BLaER1 (cell line): ENCODE measurements around the gene AMIGO3.
A peak's percentile ranks its signal among the peaks of the same experiment; 100 is the strongest.

Experiments
- H3K27ac ChIP-seq: shearing (Covaris generic); formaldehyde crosslinking; 2 replicates; pipeline ENCODE4 v1.8.1; 2022
- H3K27me3 ChIP-seq: shearing (Covaris generic); formaldehyde crosslinking; 2 replicates; pipeline ENCODE4 v1.8.1; 2022
- H3K36me3 ChIP-seq: shearing (Covaris generic); formaldehyde crosslinking; 2 replicates; pipeline ENCODE4 v1.8.1; 2022
- H3K4me1 ChIP-seq: shearing (Covaris generic); formaldehyde crosslinking; 2 replicates; pipeline ENCODE4 v1.8.1; 2022
- H3K4me2 ChIP-seq: shearing (Covaris generic); formaldehyde crosslinking; 2 replicates; pipeline ENCODE4 v1.8.1; 2022
- H3K4me3 ChIP-seq: shearing (Covaris generic); formaldehyde crosslinking; 2 replicates; pipeline ENCODE4 v1.8.1; 2022
- H3K9ac ChIP-seq: shearing (Covaris generic); formaldehyde crosslinking; 2 replicates; pipeline ENCODE4 v1.8.1; 2022
- H3K9me3 ChIP-seq: shearing (Covaris generic); formaldehyde crosslinking; 2 replicates; pipeline ENCODE4 v1.8.1; 2022
- H4K20me1 ChIP-seq: shearing (Covaris generic); formaldehyde crosslinking; 2 replicates; pipeline ENCODE4 v1.8.1; 2022
- Cebpa-rat ChIP-seq: shearing (Covaris generic); IDR thresholded peaks from 2 replicates; pipeline ENCODE4 v1.8.1; 2022

The AMIGO3 gene

DNA sequence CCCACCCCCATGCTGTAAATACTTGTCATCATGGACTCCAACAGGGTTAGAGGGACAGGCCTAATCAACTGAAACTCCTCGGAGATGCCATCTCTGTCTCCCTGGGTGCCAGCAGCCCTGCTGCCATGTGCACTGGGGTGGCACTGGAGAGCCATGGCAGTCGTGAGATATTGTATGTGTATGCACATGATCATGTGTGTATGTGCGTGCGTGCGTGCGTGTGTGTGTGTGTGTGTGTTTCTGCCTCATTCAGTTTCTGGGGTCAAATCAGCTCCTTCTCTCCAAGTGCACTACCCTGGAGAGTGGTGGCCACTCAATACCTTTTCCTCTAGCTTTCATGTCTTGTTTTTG is 48.6 kb downstream of the AMIGO3 start:
- peaks cover 6% of the 10 kb centered on the region; the same call in 1 of the 2 replicates for H3K36me3 ChIP-seq
- peak overlapping the region; percentile 33; the same call in 1 of the 2 replicates for H3K9ac ChIP-seq
- H3K9me3 ChIP-seq = no peaks in the 10 kb centered on the region
- no peak overlapping the region for H3K4me3 ChIP-seq
- peaks cover 55% of the 10 kb centered on the region for H3K4me1 ChIP-seq
- TF ChIP-seq Cebpa-rat = no peak
- H3K27me3 ChIP-seq = no peaks in the 10 kb centered on the region
- H3K27ac ChIP-seq = no peak overlapping the region
- H4K20me1 ChIP-seq = peaks cover 24% of the 10 kb centered on the region; the same call in 1 of the 2 replicates
- no peak overlapping the region for H3K4me2 ChIP-seq

DNA sequence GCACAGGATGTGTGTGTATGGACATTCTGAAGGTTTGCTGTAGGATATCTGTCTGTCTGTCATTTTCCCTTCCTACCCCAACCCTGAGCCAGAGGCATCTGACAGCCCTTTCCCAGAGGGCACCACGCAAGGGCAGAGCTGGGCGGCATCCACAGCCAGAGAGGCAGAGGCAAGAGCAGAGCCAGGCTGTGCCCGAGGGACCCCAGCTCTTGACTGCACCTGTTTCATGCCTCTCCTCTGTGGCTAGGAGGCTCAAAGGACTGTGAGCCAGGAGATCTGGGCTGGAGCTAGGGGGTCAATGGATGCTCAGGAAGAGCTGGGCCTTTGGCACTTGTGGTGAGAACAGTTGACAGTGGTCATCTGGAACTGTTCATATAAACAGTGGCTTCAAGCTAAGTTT is 50.1 kb downstream of the AMIGO3 start:
- H3K4me2 ChIP-seq = no peak overlapping the region
- no peaks in the 10 kb centered on the region for H3K9me3 ChIP-seq
- H4K20me1 ChIP-seq = peaks cover 13% of the 10 kb centered on the region; the same call in 1 of the 2 replicates
- peaks cover 42% of the 10 kb centered on the region for H3K4me1 ChIP-seq
- no peak overlapping the region for H3K4me3 ChIP-seq
- H3K36me3 ChIP-seq = no peaks in the 10 kb centered on the region
- no peak for TF ChIP-seq Cebpa-rat
- no peaks in the 10 kb centered on the region for H3K27me3 ChIP-seq
- no peak overlapping the region for H3K9ac ChIP-seq
- no peak overlapping the region for H3K27ac ChIP-seq

DNA sequence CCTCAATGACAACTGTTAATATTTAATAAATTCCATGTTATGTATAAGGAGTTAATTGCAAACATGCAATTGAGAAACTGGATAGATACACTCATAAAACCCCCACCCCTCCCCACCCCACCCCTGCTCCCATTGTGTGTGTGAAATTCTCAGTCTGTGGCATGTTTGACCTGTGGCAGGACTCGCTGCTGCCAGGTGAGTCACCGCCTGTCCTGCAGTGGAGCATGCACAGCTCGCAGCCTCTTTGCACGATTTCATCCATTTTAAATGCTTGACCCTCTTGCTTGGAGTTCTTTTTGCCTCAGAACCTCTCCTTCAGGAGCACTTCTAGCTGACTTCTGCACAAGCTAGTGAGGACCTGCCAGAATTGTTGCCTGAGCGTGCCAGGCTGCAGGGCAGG is 50.6 kb downstream of the AMIGO3 start:
- TF ChIP-seq Cebpa-rat = no peak
- no peaks in the 10 kb centered on the region for H3K27me3 ChIP-seq
- H3K9ac ChIP-seq = no peak overlapping the region
- H3K36me3 ChIP-seq = no peaks in the 10 kb centered on the region
- no peaks in the 10 kb centered on the region for H3K9me3 ChIP-seq
- no peak overlapping the region for H3K27ac ChIP-seq
- H3K4me1 ChIP-seq = peaks cover 42% of the 10 kb centered on the region
- H4K20me1 ChIP-seq = peaks cover 13% of the 10 kb centered on the region; the same call in 1 of the 2 replicates
- H3K4me2 ChIP-seq = 0 out of 2 replicates have a peak overlapping the region, but pooled peaks have one; percentile 17
- H3K4me3 ChIP-seq = no peak overlapping the region

DNA sequence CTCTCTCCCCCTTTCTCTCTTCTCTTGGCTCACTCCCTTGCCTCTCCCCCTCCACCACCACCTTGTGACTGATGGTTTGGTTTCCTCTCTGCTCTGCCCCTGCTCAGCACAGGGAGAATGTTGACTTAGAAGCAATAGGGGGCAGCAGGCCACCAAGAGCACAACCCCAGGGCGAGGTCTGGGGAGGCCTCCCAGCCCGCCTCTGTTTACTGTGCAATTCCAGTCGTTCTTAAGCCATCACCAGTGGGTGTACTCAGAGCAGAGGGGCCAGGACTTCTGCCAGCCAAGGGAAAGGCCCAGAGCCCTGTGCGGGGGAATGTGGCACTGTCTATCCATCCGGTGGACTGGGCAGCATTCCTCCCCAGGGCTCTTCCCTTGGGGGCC is 51.1 kb downstream of the AMIGO3 start:
- Histone ChIP-seq H3K27me3 (no peaks in the 10 kb centered on the region), H3K36me3 (no peaks in the 10 kb centered on the region), H3K4me1 (peaks cover 42% of the 10 kb centered on the region), H3K4me3 (no peak overlapping the region), H3K4me2 (0 out of 2 replicates have a peak overlapping the region, but pooled peaks have one; percentile 17), H3K9me3 (no peaks in the 10 kb centered on the region), H4K20me1 (peaks cover 13% of the 10 kb centered on the region; the same call in 1 of the 2 replicates), H3K9ac (no peak overlapping the region), H3K27ac (no peak overlapping the region)
- TF ChIP-seq Cebpa-rat = no peak

DNA sequence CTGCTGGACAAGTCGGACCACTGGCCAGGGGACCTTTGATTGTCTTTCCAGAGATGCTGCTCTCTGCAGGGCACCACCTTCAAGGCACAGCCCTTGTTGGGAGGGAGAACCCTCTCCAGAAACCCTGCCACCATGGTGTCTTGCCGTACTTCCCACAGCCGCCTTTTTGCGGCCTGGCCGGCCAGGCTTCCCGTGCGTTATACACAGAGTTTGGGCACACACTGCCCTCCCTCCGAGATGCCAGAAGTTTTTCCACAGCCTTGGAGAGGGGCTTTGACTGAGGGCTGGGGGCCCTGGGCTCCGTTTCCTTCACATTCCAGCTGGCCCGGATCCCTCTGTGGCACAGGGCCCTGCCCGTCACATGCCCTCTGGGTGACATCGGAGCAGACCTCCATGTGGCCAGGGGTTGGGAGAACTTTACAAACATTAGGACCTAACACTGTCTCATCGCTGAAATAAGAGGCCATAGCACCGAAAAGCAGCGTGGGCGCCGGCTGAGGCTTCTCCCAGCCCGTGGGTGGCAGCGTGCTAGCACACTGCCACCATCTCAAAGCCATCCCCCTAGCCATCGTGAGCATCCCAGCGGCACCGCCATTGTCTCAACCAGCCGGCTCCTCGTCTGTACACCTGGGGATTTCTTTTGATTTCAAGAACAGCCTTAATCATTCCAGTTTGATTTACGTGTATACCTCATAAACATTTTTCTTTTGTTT is 51.6 kb downstream of the AMIGO3 start:
- Histone ChIP-seq H3K4me1 (peaks cover 39% of the 10 kb centered on the region), H3K4me2 (no peak overlapping the region), H3K27ac (no peak overlapping the region), H3K36me3 (no peaks in the 10 kb centered on the region), H4K20me1 (peaks cover 13% of the 10 kb centered on the region; the same call in 1 of the 2 replicates), H3K4me3 (no peak overlapping the region), H3K9ac (no peak overlapping the region), H3K9me3 (no peaks in the 10 kb centered on the region), H3K27me3 (no peaks in the 10 kb centered on the region)
- TF ChIP-seq Cebpa-rat = no peak
